ENCODE measurements around the gene GABRR1. TPM values are rescaled to one million over a fixed set of nuclear protein-coding genes. Genes with fewer than 3 reads are reported as not detected.
A peak's percentile ranks its signal among the peaks of the same experiment; 100 is the strongest.

GABRR1 gene
- total RNA-seq, 2 donors from 2014 or later, result not detected

DNA sequence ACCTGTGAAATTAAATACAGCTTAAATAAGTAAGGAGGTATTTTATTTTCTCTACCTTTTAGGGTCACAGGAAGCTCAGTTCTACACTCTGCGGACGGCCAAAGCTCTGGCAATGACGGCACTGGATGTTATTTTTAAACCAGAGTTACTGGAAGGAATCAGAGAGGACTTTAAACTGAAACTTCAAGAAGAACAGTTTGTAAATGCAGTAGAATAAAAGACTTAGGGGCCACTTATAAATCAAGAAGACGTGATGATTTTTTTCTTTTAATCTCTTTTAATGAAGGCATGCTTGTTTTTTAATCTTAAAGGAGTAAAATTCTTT, 55.1 kb downstream of the GABRR1 start:
- no peaks in the 10 kb centered on the region for H3K27me3 Mint-ChIP-seq
- H3K36me3 Mint-ChIP-seq, result peaks cover 15% of the 10 kb centered on the region
- no peak overlapping the region for H3K27ac Mint-ChIP-seq
- H3K4me3 Mint-ChIP-seq, result no peak overlapping the region
- ATAC-seq (no peak), DNase-seq (ENCODE audit: low spot score) (no peak)
- no peaks in the 10 kb centered on the region for H3K9me3 Mint-ChIP-seq
- H3K4me1 Mint-ChIP-seq (ENCODE audit: low read depth in 2 of 2), result no peaks in the 10 kb centered on the region

GRCh38 chr6:89161326-89162046, 55.7 kb downstream of the GABRR1 start:
- peaks cover 15% of the 10 kb centered on the region for H3K36me3 Mint-ChIP-seq
- H3K27me3 Mint-ChIP-seq, result no peaks in the 10 kb centered on the region
- H3K27ac Mint-ChIP-seq, result no peak overlapping the region
- peaks cover 0 to 1% of the 10 kb centered on the region in 2 donors for H3K4me1 Mint-ChIP-seq (ENCODE audit: low read depth in 2 of 2)
- H3K4me3 Mint-ChIP-seq, result no peak overlapping the region
- no peak for ATAC-seq
- no peaks in the 10 kb centered on the region for H3K9me3 Mint-ChIP-seq
- no peak for DNase-seq (ENCODE audit: low spot score)

- Mint-ChIP-seq H3K4me3 (no peak overlapping the region), H3K9me3 (no peaks in the 10 kb centered on the region), H3K36me3 (peaks cover 15% of the 10 kb centered on the region), H3K27ac (no peak overlapping the region), H3K4me1 (ENCODE audit: low read depth in 2 of 2) (peaks cover 0 to 5% of the 10 kb centered on the region in 2 donors), H3K27me3 (no peaks in the 10 kb centered on the region)
- ATAC-seq (peak in 1 of 2 donors; percentile 45), DNase-seq (ENCODE audit: low spot score) (no peak)
These were observed 56.6 kb downstream of the GABRR1 start for GRCh38 chr6:89160331-89161092.

GRCh38 chr6:89154131-89154530, 63.0 kb downstream of the GABRR1 start:
- DNase-seq (ENCODE audit: low spot score), result no peak

GRCh38 chr6:89148016-89148750, 69.0 kb downstream of the GABRR1 start:
- Mint-ChIP-seq H3K4me3 (peak overlapping the region; percentile 20), H3K4me1 (ENCODE audit: low read depth in 2 of 2) (peaks cover 11 to 34% of the 10 kb centered on the region in 2 donors), H3K27me3 (peaks cover 0 to 3% of the 10 kb centered on the region in 2 donors), H3K9me3 (no peaks in the 10 kb centered on the region), H3K27ac (no peak overlapping the region), H3K36me3 (no peaks in the 10 kb centered on the region)
- DNase-seq (ENCODE audit: low spot score) (no peak), ATAC-seq (no peak)

More at GRCh38 chr6:89154131-89154530, 63.0 kb downstream of the GABRR1 start:
- H3K4me3 Mint-ChIP-seq, result no peak overlapping the region
- ATAC-seq, result no peak
- peaks cover 0 to 5% of the 10 kb centered on the region in 2 donors for H3K4me1 Mint-ChIP-seq (ENCODE audit: low read depth in 2 of 2)
- no peak overlapping the region for H3K27ac Mint-ChIP-seq
- H3K27me3 Mint-ChIP-seq, result no peaks in the 10 kb centered on the region
- no peaks in the 10 kb centered on the region for H3K9me3 Mint-ChIP-seq
- peaks cover 4% of the 10 kb centered on the region for H3K36me3 Mint-ChIP-seq

GRCh38 chr6:89146718-89147700, 70.1 kb downstream of the GABRR1 start:
- peaks cover 0 to 3% of the 10 kb centered on the region in 2 donors for H3K27me3 Mint-ChIP-seq
- peak overlapping the region; percentile 24 to 64 for H3K27ac Mint-ChIP-seq
- H3K9me3 Mint-ChIP-seq, result no peaks in the 10 kb centered on the region
- ATAC-seq (no peak), DNase-seq (ENCODE audit: low spot score) (no peak)
- H3K4me3 Mint-ChIP-seq, result peak overlapping the region; percentile 87
- H3K4me1 Mint-ChIP-seq (ENCODE audit: low read depth in 2 of 2), result peaks cover 11 to 34% of the 10 kb centered on the region in 2 donors
- no peaks in the 10 kb centered on the region for H3K36me3 Mint-ChIP-seq

- DNase-seq (ENCODE audit: low spot score) (peak; percentile 82), ATAC-seq (peak; percentile 88 to 92)
- Mint-ChIP-seq H3K36me3 (no peaks in the 10 kb centered on the region), H3K4me1 (ENCODE audit: low read depth in 2 of 2) (peaks cover 11 to 34% of the 10 kb centered on the region in 2 donors), H3K27ac (peak within 1 kb of the TSS; percentile 86), H3K4me3 (peak within 1 kb of the TSS; percentile 93), H3K27me3 (peaks cover 0 to 3% of the 10 kb centered on the region in 2 donors), H3K9me3 (no peaks in the 10 kb centered on the region)
These were observed 71.0 kb downstream of the GABRR1 start, which contains the start of gene PM20D2 for GRCh38 chr6:89145956-89146717. TSS of gene PM20D2 (plus strand) at chr6:89146055. CDS start at chr6:89146145, 90 bp downstream.

- ATAC-seq (peak; percentile 74 to 86), DNase-seq (ENCODE audit: low spot score) (no peak)
- H3K4me3 Mint-ChIP-seq, result peak overlapping the region; percentile 93
- H3K27ac Mint-ChIP-seq, result peak overlapping the region; percentile 86
- H3K4me1 Mint-ChIP-seq (ENCODE audit: low read depth in 2 of 2), result peaks cover 11 to 34% of the 10 kb centered on the region in 2 donors
- no peaks in the 10 kb centered on the region for H3K36me3 Mint-ChIP-seq
- no peaks in the 10 kb centered on the region for H3K9me3 Mint-ChIP-seq
- peaks cover 0 to 3% of the 10 kb centered on the region in 2 donors for H3K27me3 Mint-ChIP-seq
These were observed 71.8 kb downstream of the GABRR1 start for GRCh38 chr6:89145091-89145955.

- H3K36me3 Mint-ChIP-seq, result no peaks in the 10 kb centered on the region
- peak overlapping the region; percentile 32 for H3K4me3 Mint-ChIP-seq
- no peak for DNase-seq (ENCODE audit: low spot score)
- H3K9me3 Mint-ChIP-seq, result no peaks in the 10 kb centered on the region
- ATAC-seq, result peak in 1 of 2 donors; percentile 32
- peaks cover 0 to 3% of the 10 kb centered on the region in 2 donors for H3K27me3 Mint-ChIP-seq
- no peak overlapping the region for H3K27ac Mint-ChIP-seq
- H3K4me1 Mint-ChIP-seq (ENCODE audit: low read depth in 2 of 2), result peaks cover 11 to 34% of the 10 kb centered on the region in 2 donors
These were observed 72.7 kb downstream of the GABRR1 start for GRCh38 chr6:89144354-89144906.

GRCh38 chr6:89140347-89141156, 76.6 kb downstream of the GABRR1 start:
- ATAC-seq (no peak), DNase-seq (ENCODE audit: low spot score) (no peak)
- Mint-ChIP-seq H3K4me3 (no peak overlapping the region), H3K36me3 (no peaks in the 10 kb centered on the region), H3K4me1 (ENCODE audit: low read depth in 2 of 2) (peaks cover 2 to 18% of the 10 kb centered on the region in 2 donors), H3K27me3 (no peaks in the 10 kb centered on the region), H3K27ac (no peak overlapping the region), H3K9me3 (no peaks in the 10 kb centered on the region)
